GM21723 (cell line): ENCODE measurements around the gene GPR39.
"Not testable (repeated sequence)": the region's sequence is repeated elsewhere in the genome, so short reads cannot be mapped to it uniquely, and the experiment has no call there.

Experiments
- ATAC-seq: cut with Tn5 transposase; IDR thresholded peaks from one replicate; pipeline ENCODE4 v1.9.1; 2021; ENCODE audit warnings: mild to moderate bottlenecking, moderate library complexity; ENCODE audit not compliant: unreplicated experiment

The GPR39 gene

DNA sequence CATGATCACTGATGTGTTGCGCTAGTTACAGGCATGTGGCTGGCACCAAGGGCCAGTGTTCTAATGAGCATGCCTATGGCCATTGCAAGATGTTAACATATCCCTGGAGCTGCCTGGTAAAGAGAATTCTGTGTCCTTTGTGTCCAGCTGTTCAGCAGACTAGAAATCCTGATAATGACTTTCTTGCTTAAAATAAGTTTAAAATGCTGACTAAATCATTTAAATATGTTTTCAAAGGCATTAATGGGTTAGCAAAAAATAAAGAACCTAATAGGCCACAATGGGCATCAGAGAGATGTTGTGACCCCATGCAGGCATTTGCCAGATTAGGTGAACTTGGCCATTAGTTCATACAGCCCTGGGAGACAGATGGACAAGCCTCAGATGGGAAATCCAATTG is 67.5 kb downstream of the GPR39 start:
- no peak for ATAC-seq

DNA sequence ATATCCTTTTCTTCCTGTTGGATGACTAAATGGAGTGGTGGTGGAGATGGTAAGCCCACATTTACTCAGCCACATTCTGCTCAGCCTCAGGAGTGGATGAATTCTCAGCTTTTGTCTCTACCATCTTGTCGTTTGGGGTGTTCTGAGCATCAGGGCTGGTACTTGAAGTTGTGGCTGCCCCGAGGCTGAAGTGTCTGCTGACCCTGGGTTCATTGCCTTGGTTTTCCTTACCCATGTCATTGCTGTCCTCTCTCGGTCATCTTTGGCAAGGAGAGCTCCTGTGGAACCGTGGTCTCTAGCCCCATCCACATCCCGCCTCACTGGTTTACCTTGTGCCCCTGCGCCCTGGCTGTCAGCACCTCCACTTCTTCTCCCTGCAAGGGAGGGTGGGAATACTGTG is 71.9 kb downstream of the GPR39 start:
- ATAC-seq: no peak

DNA sequence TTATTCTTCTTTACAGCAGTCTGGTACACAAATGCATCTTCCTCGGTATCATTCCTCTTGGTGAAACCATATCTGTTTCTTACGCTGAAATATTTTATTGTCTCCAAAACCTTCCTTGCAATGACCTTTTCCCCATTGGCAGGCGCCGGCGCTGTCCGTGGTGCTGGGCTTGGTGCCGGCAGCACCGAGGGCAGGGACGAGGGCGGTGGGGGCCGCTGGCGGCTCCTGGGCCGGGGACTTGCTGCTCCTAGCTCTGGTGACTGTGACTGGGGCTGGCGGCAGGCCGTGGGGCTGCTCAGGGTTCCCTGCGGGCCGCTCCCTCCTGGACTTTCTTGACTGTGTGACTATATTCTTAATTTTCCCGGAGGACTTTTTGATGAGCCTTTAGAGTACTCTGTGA is 72.5 kb downstream of the GPR39 start:
- ATAC-seq: no peak

GRCh38 chr2:132495881-132496280 is 79.3 kb downstream of the GPR39 start:
- ATAC-seq: no peak

- ATAC-seq: no peak
Measured at GRCh38 chr2:132496555-132496954, 80.0 kb downstream of the GPR39 start.

DNA sequence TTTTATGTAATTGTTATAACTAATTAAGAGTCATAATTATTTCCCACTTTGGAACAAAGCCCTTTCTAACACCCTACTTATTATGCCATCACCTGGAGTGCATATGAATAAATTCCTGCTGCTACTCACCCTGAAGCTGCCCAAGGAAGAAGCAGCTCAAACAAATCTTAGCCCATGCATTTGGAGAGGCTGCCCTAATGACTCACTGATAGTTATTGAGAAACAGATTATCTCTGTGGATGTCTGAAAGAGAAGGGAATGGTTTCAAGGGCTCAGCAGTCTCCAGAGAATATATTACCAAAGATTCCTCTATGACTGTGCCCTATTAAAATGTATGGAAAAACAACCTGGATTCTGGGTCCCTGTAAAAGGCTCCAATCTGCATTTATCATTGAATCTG is 81.0 kb downstream of the GPR39 start:
- ATAC-seq: no peak

- no peak for ATAC-seq
Measured at GRCh38 chr2:132503701-132504100, 87.1 kb downstream of the GPR39 start.

- ATAC-seq: no peak
Measured at GRCh38 chr2:132515010-132515409, 98.4 kb downstream of the GPR39 start.

GRCh38 chr2:132517386-132517785 is 100.8 kb downstream of the GPR39 start:
- no peak for ATAC-seq

DNA sequence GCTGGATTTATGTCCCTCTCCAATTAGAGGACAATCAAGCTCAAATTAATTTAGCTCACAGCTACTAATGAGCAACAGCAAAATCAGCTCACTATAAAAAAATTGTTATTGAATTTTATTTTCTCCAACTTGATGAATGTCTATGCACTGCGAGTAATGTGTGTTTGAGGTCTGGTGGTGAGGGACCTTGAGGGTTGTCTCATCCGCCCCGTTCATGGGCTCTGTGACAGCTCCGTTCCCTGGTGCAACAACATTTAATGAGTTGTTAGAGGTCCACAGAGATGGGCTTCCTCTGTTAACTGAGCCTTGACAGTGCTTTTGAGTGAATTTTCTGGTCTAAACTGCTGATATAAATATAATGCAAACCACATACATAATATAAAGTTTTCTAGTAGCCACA is 101.7 kb downstream of the GPR39 start:
- no peak for ATAC-seq

GRCh38 chr2:132519566-132519965 is 103.0 kb downstream of the GPR39 start:
- no peak for ATAC-seq

GRCh38 chr2:132521341-132521740 is 104.7 kb downstream of the GPR39 start:
- no peak for ATAC-seq

DNA sequence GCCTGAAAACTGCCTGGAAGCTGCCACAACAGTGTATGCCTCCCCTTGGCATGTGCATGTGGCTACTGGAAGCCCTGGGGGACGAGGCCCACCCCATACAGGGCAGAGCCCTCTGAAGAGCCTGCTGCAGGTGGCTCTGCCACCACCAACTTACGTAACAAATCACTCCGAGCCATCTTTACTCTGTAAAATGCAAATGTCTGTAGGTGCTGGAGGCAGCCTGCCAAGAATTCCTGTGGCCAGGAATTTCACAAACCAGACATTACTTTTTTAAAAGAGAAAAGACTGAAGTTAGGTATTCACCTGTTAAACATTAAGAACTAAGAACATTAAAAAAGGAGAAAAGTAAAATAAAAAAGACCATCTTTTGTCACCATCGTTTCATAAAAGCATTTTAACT is 106.3 kb downstream of the GPR39 start:
- ATAC-seq: no peak

DNA sequence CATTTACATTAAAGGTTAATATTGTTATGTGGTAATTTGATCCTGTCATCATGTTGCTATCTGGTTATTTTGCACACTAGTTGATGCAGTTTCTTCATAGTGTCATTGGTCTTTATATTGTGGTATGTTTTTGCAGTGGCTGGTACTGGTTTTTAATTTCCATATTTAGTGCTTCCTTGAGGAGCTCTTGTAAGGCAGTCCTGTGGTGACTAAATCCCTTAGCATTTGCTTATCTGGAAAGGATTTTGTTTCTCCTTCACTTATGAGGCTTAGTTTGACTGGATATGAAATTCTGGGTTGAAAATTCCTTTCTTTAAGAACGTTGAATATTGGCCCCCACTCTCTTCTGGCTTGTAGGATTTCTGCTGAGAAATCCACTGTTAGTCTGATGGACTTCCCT is 120.5 kb downstream of the GPR39 start:
- ATAC-seq: not testable (repeated sequence)

DNA sequence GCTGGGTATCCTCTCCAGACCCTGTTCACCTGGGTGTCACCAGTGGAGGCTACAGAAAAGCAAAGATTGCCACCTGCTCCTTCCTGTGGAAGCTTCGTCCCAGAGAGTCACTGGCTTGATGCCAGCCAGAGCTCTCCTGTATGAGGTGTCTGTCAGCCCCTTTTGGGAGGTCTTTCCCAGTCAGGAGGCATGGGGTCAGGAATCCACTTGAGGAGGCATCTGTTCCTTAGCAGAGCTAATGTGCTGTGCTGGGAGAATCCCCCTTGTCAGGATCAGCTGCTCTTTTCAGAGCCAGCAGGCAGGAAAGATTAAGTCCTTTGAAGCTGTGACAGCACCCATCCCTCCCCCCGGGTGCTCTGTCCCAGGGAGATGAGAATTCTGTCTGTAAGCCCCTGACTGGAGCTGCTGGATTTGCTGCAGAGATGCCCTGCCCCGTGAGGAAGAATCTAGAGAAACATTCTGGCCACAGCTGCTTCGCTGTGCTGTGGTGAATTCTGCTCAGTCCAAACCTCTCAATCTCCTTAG is 121.8 kb downstream of the GPR39 start:
- ATAC-seq: no peak

DNA sequence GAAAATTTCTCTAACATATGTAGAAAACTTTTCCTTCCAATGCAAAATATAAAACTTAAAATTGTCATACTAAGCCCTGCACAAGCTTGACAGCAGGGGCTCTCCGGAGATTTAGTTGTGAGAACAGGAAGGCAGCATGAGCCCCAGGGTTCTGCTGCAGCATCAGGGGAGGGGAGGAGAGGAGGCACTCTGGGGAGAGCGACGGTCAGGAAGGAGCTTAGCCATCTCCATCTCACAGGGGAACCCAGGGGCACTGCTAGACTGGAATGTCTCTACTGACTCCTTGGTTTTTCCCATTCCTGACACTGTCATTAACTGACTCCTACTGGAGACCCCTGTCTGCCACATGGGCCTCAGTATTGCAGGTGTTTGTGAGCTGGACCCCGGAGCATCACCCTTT is 123.6 kb downstream of the GPR39 start:
- ATAC-seq: no peak

DNA sequence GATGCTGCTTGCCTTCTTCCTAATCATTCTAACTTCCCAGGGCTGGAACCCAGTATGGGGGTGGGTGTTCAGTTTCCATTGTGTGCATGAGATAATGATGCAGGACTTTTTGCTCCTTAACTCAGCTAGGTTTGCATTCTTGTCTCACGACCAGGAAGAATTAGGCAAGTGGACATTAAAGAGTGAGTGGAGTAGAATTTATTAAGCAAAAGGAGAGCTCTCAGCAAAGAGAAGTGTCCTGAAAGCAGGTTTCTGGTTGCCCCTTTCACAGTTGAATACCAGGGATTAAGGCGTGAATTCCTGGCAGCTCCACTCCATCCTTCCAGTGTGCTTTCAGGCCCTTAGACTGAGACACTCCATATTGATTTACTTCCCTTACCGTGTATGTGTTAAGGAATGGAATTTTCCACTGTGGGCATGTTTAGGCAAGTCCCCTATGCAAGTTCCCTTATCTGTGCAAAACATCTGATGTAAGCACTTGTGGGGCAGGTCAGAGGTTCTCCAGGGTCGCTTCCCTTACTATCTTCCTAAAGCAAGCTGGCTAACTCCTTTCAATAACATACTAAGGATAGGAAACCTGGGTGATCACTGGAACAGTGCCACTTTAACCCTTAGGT is 126.5 kb downstream of the GPR39 start:
- ATAC-seq: no peak

- ATAC-seq: no peak
Measured at GRCh38 chr2:132544006-132544630, 127.5 kb downstream of the GPR39 start.

DNA sequence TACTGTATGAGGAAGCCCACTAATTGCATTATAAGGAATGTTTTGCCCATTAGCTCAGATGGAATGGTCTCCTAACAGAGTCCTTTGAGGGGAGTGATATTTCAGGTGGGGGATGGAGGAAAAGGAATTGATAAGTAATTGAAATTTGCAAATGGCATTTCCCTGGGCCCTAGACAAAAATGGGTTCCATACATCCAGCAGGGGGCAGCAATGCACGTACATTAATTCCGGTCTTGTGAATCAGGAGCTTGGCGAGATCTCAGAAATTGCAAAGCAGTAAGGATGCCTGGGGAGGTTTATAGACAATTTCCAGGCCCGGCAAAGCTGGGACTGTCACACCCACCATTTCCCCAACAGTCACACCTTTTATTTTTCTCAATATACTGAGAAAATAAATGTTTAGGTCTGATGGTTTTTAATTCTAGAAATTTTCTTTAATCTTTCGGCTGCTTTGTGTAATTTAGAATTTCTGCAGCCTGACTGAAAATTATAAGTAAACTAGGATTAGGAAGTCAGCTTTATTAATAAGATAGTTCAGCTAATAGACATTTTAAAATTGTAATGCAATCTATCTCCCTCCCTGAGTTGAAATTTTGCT is 130.6 kb downstream of the GPR39 start:
- no peak for ATAC-seq

GRCh38 chr2:132549935-132550670 is 133.5 kb downstream of the GPR39 start:
- ATAC-seq: no peak

DNA sequence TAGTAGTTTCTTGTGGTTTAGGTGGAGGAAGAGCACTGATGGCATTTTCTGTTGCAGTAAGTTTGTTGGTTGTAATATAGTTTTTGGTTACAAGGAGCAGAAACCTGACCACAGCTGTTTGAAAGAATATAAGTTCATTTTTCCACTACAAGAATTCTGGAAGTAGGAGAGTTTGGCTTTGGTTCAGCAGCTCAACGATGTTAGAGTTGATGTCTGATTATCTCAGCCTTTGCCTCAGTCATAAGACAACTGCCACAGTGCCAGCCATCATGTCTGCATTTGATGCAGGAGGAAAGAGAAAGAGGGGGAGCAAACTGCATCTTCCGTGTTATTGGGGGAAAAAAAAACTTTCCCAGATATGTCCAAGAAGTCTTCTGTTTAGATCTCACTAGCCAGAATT is 134.3 kb downstream of the GPR39 start:
- no peak for ATAC-seq

GRCh38 chr2:132557694-132558093 is 141.1 kb downstream of the GPR39 start:
- no peak for ATAC-seq
